ENCODE data around the gene SYNPO.

The SYNPO gene

DNA sequence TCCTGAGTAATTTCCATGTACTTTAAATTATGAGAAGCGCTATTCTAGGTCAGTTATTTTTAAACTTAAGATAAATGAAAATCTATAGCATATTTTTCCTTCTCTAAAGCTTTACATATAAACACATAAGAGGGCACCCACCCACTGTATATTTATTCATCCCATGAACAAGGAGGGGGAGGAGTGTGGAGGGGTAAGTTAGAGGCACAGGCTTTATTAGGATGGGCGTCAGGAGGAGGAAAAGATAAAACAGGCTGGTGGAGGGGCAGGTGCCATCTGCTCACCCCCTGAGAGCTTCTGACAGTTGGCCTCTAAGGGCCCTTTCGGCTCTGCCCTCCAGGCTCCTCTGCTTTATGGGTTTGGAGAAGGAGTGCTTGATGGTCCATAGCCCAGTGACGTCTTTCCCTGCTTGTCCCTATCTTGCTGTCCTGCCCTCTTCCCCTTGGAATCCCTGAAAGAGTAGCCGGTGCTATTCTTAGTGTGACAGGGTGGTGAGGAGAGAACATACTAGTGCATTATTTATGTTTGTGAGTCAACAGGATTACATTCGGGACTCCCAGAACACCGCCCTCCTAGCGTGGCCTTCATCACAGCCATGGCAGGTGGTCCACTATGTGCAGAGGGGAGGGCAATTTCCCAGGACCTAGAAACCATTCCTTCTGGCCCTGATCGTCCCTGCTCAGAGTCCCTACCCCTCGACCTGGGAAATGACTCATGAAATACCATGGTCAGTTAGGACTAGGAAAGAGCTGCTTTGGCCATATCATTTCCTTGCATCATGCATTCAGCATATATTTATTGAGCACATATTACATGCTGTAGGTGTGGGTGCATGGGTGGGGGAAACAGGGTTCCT lies 7.9 kb upstream of the SYNPO start:
- H3F3A ChIP-seq (ENCODE audit: insufficient read depth, low read length), result no peaks in the 10 kb centered on the region
- H3K9me3 ChIP-seq (replicated peaks; ENCODE audit: insufficient read depth, low read length), result no peaks in the 10 kb centered on the region
- H3K4me2 ChIP-seq (ENCODE audit: low read depth, low read length), result no peak overlapping the region
- H2AFZ ChIP-seq (ENCODE audit: low read length), result no peak overlapping the region
- H3K4me3 ChIP-seq (ENCODE audit: low read length), result no peak overlapping the region
- H3K27me3 ChIP-seq (replicated peaks; ENCODE audit: insufficient read depth, low read length), result no peaks in the 10 kb centered on the region; the same call in 1 of the 2 replicates
- H3K9me2 ChIP-seq (replicated peaks; ENCODE audit: insufficient read depth, low read length), result no peaks in the 10 kb centered on the region
- no peaks in the 10 kb centered on the region for H3K79me2 ChIP-seq (ENCODE audit: low read length)
- H4K20me1 ChIP-seq (ENCODE audit: insufficient read depth, low read length), result no peaks in the 10 kb centered on the region
- no peak overlapping the region for H3K27ac ChIP-seq (ENCODE audit: low read length)
- DNase-seq, result no peak
- H3K36me3 ChIP-seq (replicated peaks; ENCODE audit: insufficient read depth, low read length), result no peaks in the 10 kb centered on the region
- H3K4me1 ChIP-seq (ENCODE audit: low read length), result no peaks in the 10 kb centered on the region
- H3K9ac ChIP-seq (ENCODE audit: low read length), result no peak overlapping the region
- no peak for TF ChIP-seq EZH2phosphoT487 (IDR thresholded peaks at IDR 0.05; ENCODE audit: low read length)
- TF ChIP-seq, protein P1, sequence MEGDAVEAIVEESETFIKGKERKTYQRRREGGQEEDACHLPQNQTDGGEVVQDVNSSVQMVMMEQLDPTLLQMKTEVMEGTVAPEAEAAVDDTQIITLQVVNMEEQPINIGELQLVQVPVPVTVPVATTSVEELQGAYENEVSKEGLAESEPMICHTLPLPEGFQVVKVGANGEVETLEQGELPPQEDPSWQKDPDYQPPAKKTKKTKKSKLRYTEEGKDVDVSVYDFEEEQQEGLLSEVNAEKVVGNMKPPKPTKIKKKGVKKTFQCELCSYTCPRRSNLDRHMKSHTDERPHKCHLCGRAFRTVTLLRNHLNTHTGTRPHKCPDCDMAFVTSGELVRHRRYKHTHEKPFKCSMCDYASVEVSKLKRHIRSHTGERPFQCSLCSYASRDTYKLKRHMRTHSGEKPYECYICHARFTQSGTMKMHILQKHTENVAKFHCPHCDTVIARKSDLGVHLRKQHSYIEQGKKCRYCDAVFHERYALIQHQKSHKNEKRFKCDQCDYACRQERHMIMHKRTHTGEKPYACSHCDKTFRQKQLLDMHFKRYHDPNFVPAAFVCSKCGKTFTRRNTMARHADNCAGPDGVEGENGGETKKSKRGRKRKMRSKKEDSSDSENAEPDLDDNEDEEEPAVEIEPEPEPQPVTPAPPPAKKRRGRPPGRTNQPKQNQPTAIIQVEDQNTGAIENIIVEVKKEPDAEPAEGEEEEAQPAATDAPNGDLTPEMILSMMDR (IDR thresholded peaks at IDR 0.05; ENCODE audit: low read length), result no peak
- no peak for TF ChIP-seq EZH2 (optimal IDR thresholded peaks at IDR 0.05; ENCODE audit: low read depth, low read length)

DNA sequence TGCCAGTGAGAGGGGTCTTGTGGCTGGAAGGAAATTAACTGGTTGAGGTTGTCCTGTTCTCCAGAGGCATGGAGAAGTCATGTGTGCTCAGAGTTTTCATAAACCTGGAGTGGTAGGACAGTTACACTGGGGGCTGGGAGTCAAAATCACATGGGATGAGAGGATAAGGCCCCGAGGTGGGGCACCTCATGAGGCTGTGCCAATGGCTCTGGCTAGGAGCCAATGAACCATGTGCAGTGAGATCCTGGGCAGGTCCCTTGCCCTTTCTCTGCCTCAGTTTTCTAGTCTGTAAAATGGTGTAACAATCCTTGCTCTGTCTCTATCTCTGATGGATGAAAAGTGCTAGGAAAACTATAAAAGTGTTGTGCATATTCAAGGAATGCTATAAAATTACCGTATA lies 7.0 kb upstream of the SYNPO start:
- H3K9me3 ChIP-seq (replicated peaks; ENCODE audit: insufficient read depth, low read length), result no peaks in the 10 kb centered on the region
- no peak overlapping the region for H3K9ac ChIP-seq (ENCODE audit: low read length)
- no peak for DNase-seq
- no peak overlapping the region for H3K27ac ChIP-seq (ENCODE audit: low read length)
- no peaks in the 10 kb centered on the region; the same call in 1 of the 2 replicates for H3K27me3 ChIP-seq (replicated peaks; ENCODE audit: insufficient read depth, low read length)
- no peaks in the 10 kb centered on the region for H4K20me1 ChIP-seq (ENCODE audit: insufficient read depth, low read length)
- H3K36me3 ChIP-seq (replicated peaks; ENCODE audit: insufficient read depth, low read length), result no peaks in the 10 kb centered on the region
- H3K4me3 ChIP-seq (ENCODE audit: low read length), result no peak overlapping the region
- H3F3A ChIP-seq (ENCODE audit: insufficient read depth, low read length), result no peaks in the 10 kb centered on the region
- no peaks in the 10 kb centered on the region for H3K9me2 ChIP-seq (replicated peaks; ENCODE audit: insufficient read depth, low read length)
- H3K4me1 ChIP-seq (ENCODE audit: low read length), result no peaks in the 10 kb centered on the region
- H3K79me2 ChIP-seq (ENCODE audit: low read length), result no peaks in the 10 kb centered on the region
- no peak for TF ChIP-seq EZH2phosphoT487 (IDR thresholded peaks at IDR 0.05; ENCODE audit: low read length)
- TF ChIP-seq, protein P1 (IDR thresholded peaks at IDR 0.05; ENCODE audit: low read length), result no peak
- H3K4me2 ChIP-seq (ENCODE audit: low read depth, low read length), result no peak overlapping the region
- no peak overlapping the region for H2AFZ ChIP-seq (ENCODE audit: low read length)

DNA sequence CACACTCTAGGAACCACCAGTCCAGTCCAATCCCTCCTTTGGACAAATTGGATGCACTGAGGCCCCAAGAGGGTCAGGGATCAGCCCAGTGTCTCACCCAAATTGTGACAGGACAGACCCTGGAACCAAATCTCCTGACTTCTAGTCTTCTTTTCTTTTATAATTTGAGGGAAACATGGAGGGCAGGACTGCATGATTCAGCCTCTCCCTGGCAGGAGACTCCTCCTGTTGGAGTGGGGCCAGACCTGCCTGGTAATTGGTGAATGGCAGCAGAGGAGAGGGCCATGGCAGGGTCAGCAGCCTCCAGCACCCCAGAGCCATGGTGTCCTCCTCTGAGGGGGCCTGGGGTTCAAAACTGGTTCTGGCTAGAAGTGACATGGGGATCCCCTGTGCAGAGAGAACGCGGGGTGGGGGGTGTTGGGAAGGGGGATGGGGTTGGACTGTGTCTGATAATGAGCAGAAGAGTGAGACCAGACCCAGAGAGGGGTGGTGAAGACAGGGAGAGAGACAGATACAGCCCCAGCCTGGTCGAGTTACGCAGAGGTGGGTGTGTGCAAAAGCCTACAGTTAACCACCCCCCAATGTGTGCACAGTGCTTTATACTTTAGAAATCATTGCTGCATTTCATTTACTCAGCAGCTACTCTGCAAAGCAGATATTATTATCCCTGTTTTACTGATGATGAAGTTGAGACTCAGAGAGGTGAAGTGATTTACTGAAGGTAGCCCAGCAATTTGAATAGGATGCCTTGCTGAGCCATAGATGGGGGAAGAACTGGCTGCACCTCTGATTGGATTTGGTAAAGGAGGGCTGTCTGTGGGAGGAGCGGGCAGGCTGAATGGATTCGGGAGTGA lies 3.8 kb upstream of the SYNPO start:
- H2AFZ ChIP-seq (ENCODE audit: low read length), result no peak overlapping the region
- no peaks in the 10 kb centered on the region for H3K9me2 ChIP-seq (replicated peaks; ENCODE audit: insufficient read depth, low read length)
- no peaks in the 10 kb centered on the region for H3K4me1 ChIP-seq (ENCODE audit: low read length)
- no peak overlapping the region for H3K27ac ChIP-seq (ENCODE audit: low read length)
- no peaks in the 10 kb centered on the region for H4K20me1 ChIP-seq (ENCODE audit: insufficient read depth, low read length)
- no peaks in the 10 kb centered on the region for H3K9me3 ChIP-seq (replicated peaks; ENCODE audit: insufficient read depth, low read length)
- H3K27me3 ChIP-seq (replicated peaks; ENCODE audit: insufficient read depth, low read length), result no peaks in the 10 kb centered on the region; the same call in 1 of the 2 replicates
- TF ChIP-seq EZH2 (optimal IDR thresholded peaks at IDR 0.05; ENCODE audit: low read depth, low read length) (no peak), EZH2phosphoT487 (IDR thresholded peaks at IDR 0.05; ENCODE audit: low read length) (no peak)
- TF ChIP-seq, protein P1 (IDR thresholded peaks at IDR 0.05; ENCODE audit: low read length), result no peak
- no peaks in the 10 kb centered on the region for H3K36me3 ChIP-seq (replicated peaks; ENCODE audit: insufficient read depth, low read length)
- no peak overlapping the region for H3K9ac ChIP-seq (ENCODE audit: low read length)
- no peak overlapping the region for H3K4me2 ChIP-seq (ENCODE audit: low read depth, low read length)
- DNase-seq, result no peak
- no peaks in the 10 kb centered on the region for H3K79me2 ChIP-seq (ENCODE audit: low read length)
- H3F3A ChIP-seq (ENCODE audit: insufficient read depth, low read length), result no peaks in the 10 kb centered on the region
- no peak overlapping the region for H3K4me3 ChIP-seq (ENCODE audit: low read length)
